Liver (tissue), 9 donors: ENCODE data around the gene ZNF180. TPM values are rescaled to one million over a fixed set of nuclear protein-coding genes. Genes with fewer than 3 reads are reported as not detected.

Experiments
- DNase-seq: peaks from one replicate; pipeline ENCODE4 v3.0.0-alpha.2; 2017; ENCODE audit warnings: low spot score
- H3K27ac ChIP-seq, 2 donors: one replicate each; pipeline ENCODE4 v1.7.0; 2013; ENCODE audit warnings: inconsistent platforms in 2 of 2, low read length in 2 of 2, control low read depth in 1 of 2, low read depth in 1 of 2, mild to moderate bottlenecking in 1 of 2
- H3K27me3 ChIP-seq, 4 donors: one replicate each; pipeline versions ENCODE4 v1.6.1 to v1.7.0; 2013; ENCODE audit warnings: low read length in 3 of 4, inconsistent platforms in 1 of 4, mild to moderate bottlenecking in 1 of 4, moderate library complexity in 1 of 4; ENCODE audit not compliant: control insufficient read depth in 4 of 4, insufficient read depth in 4 of 4
- H3K36me3 ChIP-seq, 4 donors: one replicate each; pipeline versions ENCODE4 v1.6.1 to v1.7.0; 2013; ENCODE audit warnings: low read length in 3 of 4, mild to moderate bottlenecking in 3 of 4, low read depth in 1 of 4, moderate library complexity in 1 of 4; ENCODE audit not compliant: control insufficient read depth in 4 of 4, insufficient read depth in 3 of 4
- H3K4me1 ChIP-seq, 4 donors: one replicate each; pipeline versions ENCODE4 v1.6.1 to v1.7.0; 2013; ENCODE audit warnings: low read length in 3 of 4, mild to moderate bottlenecking in 3 of 4, moderate library complexity in 1 of 4; ENCODE audit not compliant: control insufficient read depth in 4 of 4, insufficient read depth in 4 of 4
- H3K4me3 ChIP-seq, 3 donors: one replicate each; pipeline versions ENCODE4 v1.6.1 to v1.7.0; 2013; ENCODE audit warnings: low read length in 3 of 3, control low read depth in 1 of 3, low read depth in 1 of 3, mild to moderate bottlenecking in 1 of 3
- H3K9ac ChIP-seq, 2 donors: one replicate each; pipeline ENCODE4 v1.7.0; 2013; ENCODE audit warnings: low read length in 2 of 2, mild to moderate bottlenecking in 2 of 2, moderate library complexity in 2 of 2, control low read depth in 1 of 2, low read depth in 1 of 2
- H3K9me3 ChIP-seq, 4 donors: one replicate each; pipeline versions ENCODE4 v1.6.1 to v1.7.0; 2013; ENCODE audit warnings: low read length in 3 of 4; ENCODE audit not compliant: control insufficient read depth in 4 of 4
- EGR1 ChIP-seq, 2 donors: IDR thresholded peaks; 2 replicates each; pipeline ENCODE4 v1.6.1; 2016 to 2018; ENCODE audit warnings: antibody characterized with exemption in 2 of 2, low read depth in 2 of 2
- FOXA1 ChIP-seq: IDR thresholded peaks from 2 replicates; pipeline ENCODE4 v1.6.1; 2016; ENCODE audit warnings: antibody characterized with exemption
- FOXA2 ChIP-seq: IDR thresholded peaks from 2 replicates; pipeline ENCODE4 v1.6.1; 2016; ENCODE audit warnings: antibody characterized with exemption
- GABPA ChIP-seq, 2 donors: IDR thresholded peaks in 1 of 2; conservative IDR thresholded peaks in 1 of 2; 2 replicates each; pipeline ENCODE4 v1.6.1; 2016; ENCODE audit warnings: antibody characterized with exemption in 2 of 2, mild to moderate bottlenecking in 1 of 2, moderate library complexity in 1 of 2
- HNF4A ChIP-seq, 2 donors: conservative IDR thresholded peaks; 2 replicates each; pipeline ENCODE4 v1.6.1; 2016; ENCODE audit warnings: antibody characterized with exemption in 2 of 2, mild to moderate bottlenecking in 2 of 2
- HNF4G ChIP-seq: IDR thresholded peaks from 2 replicates; pipeline ENCODE4 v1.6.1; 2016; ENCODE audit warnings: antibody characterized with exemption
- JUND ChIP-seq, 2 donors: IDR thresholded peaks; 2 replicates each; pipeline ENCODE4 v1.6.1; 2016; ENCODE audit warnings: antibody characterized with exemption in 2 of 2
- MAX ChIP-seq: IDR thresholded peaks from 2 replicates; pipeline ENCODE4 v1.6.1; 2016; ENCODE audit warnings: antibody characterized with exemption
- NR2F2 ChIP-seq: IDR thresholded peaks from 2 replicates; pipeline ENCODE4 v1.6.1; 2016; ENCODE audit warnings: antibody characterized with exemption
- RXRA ChIP-seq, 2 donors: IDR thresholded peaks; 2 replicates each; pipeline ENCODE4 v1.6.1; 2017 to 2018; ENCODE audit warnings: antibody characterized with exemption in 2 of 2, mild to moderate bottlenecking in 1 of 2
- SP1 ChIP-seq: IDR thresholded peaks from 2 replicates; pipeline ENCODE4 v1.6.1; 2018; ENCODE audit warnings: antibody characterized with exemption, mild to moderate bottlenecking
- TAF1 ChIP-seq: conservative IDR thresholded peaks from 2 replicates; pipeline ENCODE4 v1.6.1; 2016; ENCODE audit warnings: antibody characterized with exemption, mild to moderate bottlenecking
- YY1 ChIP-seq: IDR thresholded peaks from 2 replicates; pipeline ENCODE4 v1.6.1; 2016; ENCODE audit warnings: antibody characterized with exemption, mild to moderate bottlenecking
- WGBS: extraction: QIAGEN DNeasy Blood & Tissue Kit; methylation state at CpG from one replicate; pipeline ENCODE4 v1.1.7; 2013; 5-methylcytosine and 5-hydroxymethylcytosine counted together
- polyA plus RNA-seq, 2 donors: library from polyadenylated mRNA; stranded (reverse) in 1 of 2; unstranded in 1 of 2; fragments of 200-250 nt in 1 of 2; fragments of >200 nt in 1 of 2; fragmentation: Nextera tagmentation in 1 of 2; extraction: Ambion mirVana in 1 of 2; gene quantifications; one replicate each; pipeline versions ENCODE4 v1.2.1 to v1.2.3, GENCODE V29; 2013 to 2015
- total RNA-seq, 2 donors: library from RNA; depleted of rRNA; stranded (reverse); fragments of >200 nt; gene quantifications; one replicate each; pipeline ENCODE4 v1.2.3, GENCODE V29; 2014
- TF ChIP-seq, protein P1 (sequence below): IDR thresholded peaks from 2 replicates; pipeline ENCODE4 v1.6.1; 2016; ENCODE audit warnings: antibody characterized with exemption, mild to moderate bottlenecking
- TF ChIP-seq, protein P2 (sequence below): IDR thresholded peaks from 2 replicates; pipeline ENCODE4 v1.6.1; 2016; ENCODE audit warnings: antibody characterized with exemption
- TF ChIP-seq, protein P3 (sequence below): IDR thresholded peaks from 2 replicates; pipeline ENCODE4 v1.6.1; 2016; ENCODE audit warnings: antibody characterized with exemption
- donor health status: healthy.
- donor health status: healthy.
- donor health status: healthy.
- donor health status: healthy.
- donor health status: healthy.

Gene ZNF180
- total and polyA plus RNA-seq, 4 donors, result 2.0 to 7.6 (median 4.3) TPM

DNA sequence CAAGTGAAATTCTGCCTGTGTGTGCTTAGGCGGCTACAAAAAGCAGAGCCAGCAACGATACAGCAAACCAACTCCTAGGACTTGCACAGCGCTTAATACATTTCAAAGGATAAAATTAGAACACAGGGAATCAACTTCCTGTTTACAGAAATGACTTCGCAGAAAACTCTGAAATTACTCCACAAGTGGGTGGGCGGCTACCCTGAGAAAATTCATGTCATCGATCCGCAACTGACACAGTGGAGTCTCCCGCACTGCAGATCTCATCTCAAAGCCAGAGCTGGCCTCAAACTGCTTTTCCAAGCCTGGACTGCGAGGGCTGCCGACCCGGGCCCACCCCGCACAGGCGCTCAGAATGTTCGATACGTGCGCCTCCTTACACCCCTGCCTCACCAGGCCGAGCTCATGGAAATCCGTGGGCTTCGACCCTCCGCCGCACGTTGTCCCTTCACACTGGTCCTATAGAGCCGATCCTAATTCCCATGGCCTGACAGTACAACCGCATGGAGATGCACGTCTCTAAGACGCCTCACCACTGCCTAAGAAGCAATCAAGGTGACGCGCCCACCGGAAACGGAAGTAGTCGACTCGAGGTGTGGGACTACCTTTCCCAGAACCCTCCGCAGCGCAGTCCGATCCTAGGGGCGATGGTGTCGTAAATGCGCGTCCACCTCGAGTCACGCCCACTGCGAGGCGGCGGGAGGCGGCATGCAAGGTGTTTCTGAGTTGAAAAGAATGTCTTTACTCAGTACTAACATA lies 52.2 kb downstream of the ZNF180 start, which contains the start of gene ZNF229:
ZNF229 (minus strand) TSS at position 557 of the 759 bp plus-strand sequence. CDS start 5,625 bp downstream, outside the sequence.
- Histone ChIP-seq H3K27me3 (no peaks in the 10 kb centered on the region), H3K27ac (no peak within 1 kb of the TSS), H3K4me3 (peak within 1 kb of the TSS; percentile 59 to 71 (median 66)), H3K36me3 (peaks cover 0 to 4% (median 2%) of the 10 kb centered on the region in 4 donors), H3K9ac (no peak within 1 kb of the TSS), H3K4me1 (no peaks in the 10 kb centered on the region), H3K9me3 (peaks cover 37 to 79% (median 65%) of the 10 kb centered on the region in 4 donors)
- 4% methylated on average over 45 of the region's 45 CpGs for WGBS
- TF ChIP-seq, protein P1, sequence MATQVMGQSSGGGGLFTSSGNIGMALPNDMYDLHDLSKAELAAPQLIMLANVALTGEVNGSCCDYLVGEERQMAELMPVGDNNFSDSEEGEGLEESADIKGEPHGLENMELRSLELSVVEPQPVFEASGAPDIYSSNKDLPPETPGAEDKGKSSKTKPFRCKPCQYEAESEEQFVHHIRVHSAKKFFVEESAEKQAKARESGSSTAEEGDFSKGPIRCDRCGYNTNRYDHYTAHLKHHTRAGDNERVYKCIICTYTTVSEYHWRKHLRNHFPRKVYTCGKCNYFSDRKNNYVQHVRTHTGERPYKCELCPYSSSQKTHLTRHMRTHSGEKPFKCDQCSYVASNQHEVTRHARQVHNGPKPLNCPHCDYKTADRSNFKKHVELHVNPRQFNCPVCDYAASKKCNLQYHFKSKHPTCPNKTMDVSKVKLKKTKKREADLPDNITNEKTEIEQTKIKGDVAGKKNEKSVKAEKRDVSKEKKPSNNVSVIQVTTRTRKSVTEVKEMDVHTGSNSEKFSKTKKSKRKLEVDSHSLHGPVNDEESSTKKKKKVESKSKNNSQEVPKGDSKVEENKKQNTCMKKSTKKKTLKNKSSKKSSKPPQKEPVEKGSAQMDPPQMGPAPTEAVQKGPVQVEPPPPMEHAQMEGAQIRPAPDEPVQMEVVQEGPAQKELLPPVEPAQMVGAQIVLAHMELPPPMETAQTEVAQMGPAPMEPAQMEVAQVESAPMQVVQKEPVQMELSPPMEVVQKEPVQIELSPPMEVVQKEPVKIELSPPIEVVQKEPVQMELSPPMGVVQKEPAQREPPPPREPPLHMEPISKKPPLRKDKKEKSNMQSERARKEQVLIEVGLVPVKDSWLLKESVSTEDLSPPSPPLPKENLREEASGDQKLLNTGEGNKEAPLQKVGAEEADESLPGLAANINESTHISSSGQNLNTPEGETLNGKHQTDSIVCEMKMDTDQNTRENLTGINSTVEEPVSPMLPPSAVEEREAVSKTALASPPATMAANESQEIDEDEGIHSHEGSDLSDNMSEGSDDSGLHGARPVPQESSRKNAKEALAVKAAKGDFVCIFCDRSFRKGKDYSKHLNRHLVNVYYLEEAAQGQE, result no peak
- TF ChIP-seq TAF1 (no peak), HNF4G (no peak), GABPA (IDR thresholded peaks at IDR 0.05 in 1 of 2, conservative IDR thresholded peaks at IDR 0.05 in 1 of 2) (peak; percentile 87 to 98), YY1 (peak; percentile 79), SP1 (no peak), NR2F2 (no peak), FOXA2 (no peak), RXRA (IDR thresholded peaks at IDR 0.05) (peak in 1 of 2 donors; percentile 17), JUND (IDR thresholded peaks at IDR 0.05) (no peak), MAX (peak; percentile 72), FOXA1 (no peak), HNF4A (conservative IDR thresholded peaks at IDR 0.05) (no peak)
- TF ChIP-seq, protein P2, sequence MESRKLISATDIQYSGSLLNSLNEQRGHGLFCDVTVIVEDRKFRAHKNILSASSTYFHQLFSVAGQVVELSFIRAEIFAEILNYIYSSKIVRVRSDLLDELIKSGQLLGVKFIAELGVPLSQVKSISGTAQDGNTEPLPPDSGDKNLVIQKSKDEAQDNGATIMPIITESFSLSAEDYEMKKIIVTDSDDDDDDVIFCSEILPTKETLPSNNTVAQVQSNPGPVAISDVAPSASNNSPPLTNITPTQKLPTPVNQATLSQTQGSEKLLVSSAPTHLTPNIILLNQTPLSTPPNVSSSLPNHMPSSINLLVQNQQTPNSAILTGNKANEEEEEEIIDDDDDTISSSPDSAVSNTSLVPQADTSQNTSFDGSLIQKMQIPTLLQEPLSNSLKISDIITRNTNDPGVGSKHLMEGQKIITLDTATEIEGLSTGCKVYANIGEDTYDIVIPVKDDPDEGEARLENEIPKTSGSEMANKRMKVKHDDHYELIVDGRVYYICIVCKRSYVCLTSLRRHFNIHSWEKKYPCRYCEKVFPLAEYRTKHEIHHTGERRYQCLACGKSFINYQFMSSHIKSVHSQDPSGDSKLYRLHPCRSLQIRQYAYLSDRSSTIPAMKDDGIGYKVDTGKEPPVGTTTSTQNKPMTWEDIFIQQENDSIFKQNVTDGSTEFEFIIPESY, result peak; percentile 52
- DNase-seq, result peak; percentile 79

- H3K27ac ChIP-seq, result no peak overlapping the region
- peak overlapping the region in 1 of 3 donors; percentile 28 for H3K4me3 ChIP-seq
- peaks cover 30 to 56% (median 43%) of the 10 kb centered on the region in 4 donors for H3K9me3 ChIP-seq
- 98% methylated on average over 3 of the region's 3 CpGs for WGBS
- H3K9ac ChIP-seq, result no peak overlapping the region
- peaks cover 0 to 3% (median 0%) of the 10 kb centered on the region in 4 donors for H3K36me3 ChIP-seq
- H3K4me1 ChIP-seq, result no peaks in the 10 kb centered on the region
- H3K27me3 ChIP-seq, result no peaks in the 10 kb centered on the region
- no peak for DNase-seq
- TF ChIP-seq JUND (IDR thresholded peaks at IDR 0.05) (no peak), MAX (no peak), FOXA2 (no peak), SP1 (no peak), YY1 (no peak), EGR1 (IDR thresholded peaks at IDR 0.05; ENCODE audit: low read depth in 2 of 2) (no peak), HNF4G (no peak), FOXA1 (no peak)
- TF ChIP-seq, protein P3, sequence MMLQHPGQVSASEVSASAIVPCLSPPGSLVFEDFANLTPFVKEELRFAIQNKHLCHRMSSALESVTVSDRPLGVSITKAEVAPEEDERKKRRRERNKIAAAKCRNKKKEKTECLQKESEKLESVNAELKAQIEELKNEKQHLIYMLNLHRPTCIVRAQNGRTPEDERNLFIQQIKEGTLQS, result no peak
- TF ChIP-seq, protein P1, result no peak
- TF ChIP-seq, protein P2, result no peak
Measured at GRCh38 chr19:44438441-44438840, 61.9 kb downstream of the ZNF180 start.
